Measurements from ENCODE around the gene PDZK1IP1. TPM values are rescaled to one million over a fixed set of nuclear protein-coding genes. Genes with fewer than 3 reads are reported as not detected.

PDZK1IP1 gene
- total RNA-seq, 4 donors from 2014 or later, result 0.78 to 13.0 TPM; not detected in 2

DNA sequence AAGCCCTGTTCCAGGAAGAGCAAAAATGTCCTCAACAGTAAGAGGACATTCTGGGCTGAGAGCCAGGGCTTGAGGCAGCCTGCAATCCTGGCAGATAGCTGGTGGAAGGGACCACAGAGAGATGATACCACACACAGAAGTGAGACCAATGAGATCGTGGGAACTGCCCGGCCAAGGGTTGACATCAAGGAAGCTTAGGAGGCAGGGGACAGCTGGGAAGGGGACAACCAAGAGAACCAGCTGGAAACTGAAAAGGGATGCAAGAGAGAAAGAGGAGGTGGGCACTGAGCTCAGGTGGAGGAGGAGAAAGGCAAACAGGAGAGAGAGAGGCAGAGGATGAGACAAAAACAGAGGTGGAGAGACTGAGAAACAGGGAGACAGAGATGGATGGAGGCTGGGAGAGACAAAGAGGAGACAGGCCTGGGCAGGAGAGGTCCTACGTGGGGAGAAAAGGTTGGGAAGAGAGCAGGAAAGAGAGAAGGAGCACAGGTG lies 9.2 kb downstream of the PDZK1IP1 start:
- H3K4me3 ChIP-seq, result no peak overlapping the region
- H3K27ac ChIP-seq, result no peak overlapping the region
- TF ChIP-seq POLR2A (IDR thresholded peaks at IDR 0.05) (no peak), EP300 (IDR thresholded peaks at IDR 0.05) (no peak), POLR2AphosphoS5 (IDR thresholded peaks at IDR 0.05) (no peak)
- TF ChIP-seq, protein P1, sequence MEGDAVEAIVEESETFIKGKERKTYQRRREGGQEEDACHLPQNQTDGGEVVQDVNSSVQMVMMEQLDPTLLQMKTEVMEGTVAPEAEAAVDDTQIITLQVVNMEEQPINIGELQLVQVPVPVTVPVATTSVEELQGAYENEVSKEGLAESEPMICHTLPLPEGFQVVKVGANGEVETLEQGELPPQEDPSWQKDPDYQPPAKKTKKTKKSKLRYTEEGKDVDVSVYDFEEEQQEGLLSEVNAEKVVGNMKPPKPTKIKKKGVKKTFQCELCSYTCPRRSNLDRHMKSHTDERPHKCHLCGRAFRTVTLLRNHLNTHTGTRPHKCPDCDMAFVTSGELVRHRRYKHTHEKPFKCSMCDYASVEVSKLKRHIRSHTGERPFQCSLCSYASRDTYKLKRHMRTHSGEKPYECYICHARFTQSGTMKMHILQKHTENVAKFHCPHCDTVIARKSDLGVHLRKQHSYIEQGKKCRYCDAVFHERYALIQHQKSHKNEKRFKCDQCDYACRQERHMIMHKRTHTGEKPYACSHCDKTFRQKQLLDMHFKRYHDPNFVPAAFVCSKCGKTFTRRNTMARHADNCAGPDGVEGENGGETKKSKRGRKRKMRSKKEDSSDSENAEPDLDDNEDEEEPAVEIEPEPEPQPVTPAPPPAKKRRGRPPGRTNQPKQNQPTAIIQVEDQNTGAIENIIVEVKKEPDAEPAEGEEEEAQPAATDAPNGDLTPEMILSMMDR (IDR thresholded peaks at IDR 0.05), result no peak
- ATAC-seq, result no peak
- H3K36me3 ChIP-seq, result no peaks in the 10 kb centered on the region
- H3K9me3 ChIP-seq, result no peaks in the 10 kb centered on the region
- H3K27me3 ChIP-seq, result peaks cover 57% of the 10 kb centered on the region
- peaks cover 0 to 20% (median 12%) of the 10 kb centered on the region in 3 donors for H3K4me1 ChIP-seq
- WGBS, 2 donors (ENCODE audit: low coverage in 1 of 2), result 35 to 80% methylated on average over 2 to 3 of the region's 3 CpGs

DNA sequence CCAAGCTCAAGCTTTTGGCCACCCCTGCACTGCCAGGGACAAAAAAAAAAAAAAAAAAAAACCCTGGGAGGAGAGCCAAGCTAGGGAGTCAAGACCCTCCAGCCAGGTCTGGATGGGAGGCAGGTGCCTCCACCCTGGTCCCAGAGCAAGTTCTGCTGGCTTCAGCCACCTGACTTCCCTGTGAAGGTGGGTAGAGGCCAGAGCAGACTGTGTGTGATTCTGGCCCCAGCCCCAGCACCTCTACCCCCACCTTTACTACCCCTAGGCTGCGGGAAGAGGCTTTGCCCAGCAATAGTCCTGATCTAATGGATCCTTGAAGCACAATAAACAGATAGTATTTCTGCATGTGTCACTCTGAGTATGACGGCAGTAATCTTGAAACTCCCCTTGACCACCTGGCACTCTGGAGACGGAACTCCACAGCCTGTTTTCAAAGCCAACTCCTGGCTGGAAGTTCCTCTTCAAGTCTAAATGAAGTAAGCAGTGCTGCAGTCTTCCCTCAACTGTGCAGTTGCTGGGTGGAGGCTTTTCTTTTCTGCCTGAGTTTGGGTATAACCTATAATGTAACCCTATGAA lies 9.8 kb downstream of the PDZK1IP1 start:
- Histone ChIP-seq H3K4me3 (no peak overlapping the region), H3K27ac (no peak overlapping the region)

DNA sequence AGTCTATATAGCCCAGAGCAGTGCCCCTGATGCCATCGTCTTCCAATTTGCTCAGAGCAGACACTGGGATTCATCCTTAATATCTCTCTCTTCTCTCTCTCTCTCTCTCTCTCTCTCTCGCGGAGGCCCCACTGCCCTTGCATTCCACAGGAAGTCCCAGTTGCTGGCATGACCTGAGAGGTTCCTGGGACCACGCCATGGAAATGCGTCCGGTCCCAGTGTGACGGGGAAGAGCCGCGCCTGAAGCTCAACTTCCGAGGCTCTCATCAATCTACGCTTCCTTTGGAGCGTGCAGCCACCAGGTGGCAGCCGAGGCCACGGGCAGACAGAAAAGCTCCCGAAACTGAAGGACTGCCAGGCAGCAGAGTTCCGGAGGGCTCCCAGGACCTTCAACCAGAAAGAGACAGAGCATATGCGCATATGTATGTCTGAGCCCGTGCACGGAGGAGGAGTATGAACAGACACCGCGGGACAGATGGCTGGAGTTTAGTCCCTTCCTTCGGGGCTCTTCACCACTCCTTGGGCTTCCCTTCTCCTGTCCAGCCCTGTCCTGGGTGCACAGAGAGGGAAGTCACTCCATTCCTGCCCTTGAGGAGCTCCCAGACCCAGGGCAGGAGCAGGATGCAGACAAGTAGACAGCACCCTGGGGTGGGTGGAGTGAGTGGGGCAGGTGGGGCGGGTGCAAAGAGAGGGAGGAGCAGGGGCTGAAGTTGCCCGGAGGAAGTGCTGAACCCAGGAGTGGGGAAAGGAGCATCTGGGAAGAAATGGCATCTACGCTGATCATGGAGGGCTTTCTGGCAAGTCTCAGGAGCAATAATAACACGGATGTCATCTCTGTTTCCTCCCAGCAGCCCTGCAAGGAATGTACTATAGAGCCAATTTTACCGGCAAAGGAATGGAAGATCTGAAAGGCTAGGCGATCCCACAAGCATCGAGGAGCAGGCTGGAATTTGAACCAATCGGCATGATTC lies 10.5 kb downstream of the PDZK1IP1 start:
- Histone ChIP-seq H3K4me1 (peaks cover 0 to 22% (median 12%) of the 10 kb centered on the region in 3 donors), H3K4me3 (peak overlapping the region; percentile 5 to 46), H3K9me3 (no peaks in the 10 kb centered on the region), H3K27me3 (peaks cover 56% of the 10 kb centered on the region), H3K27ac (peak overlapping the region in 2 of 4 donors; percentile 7 to 31), H3K36me3 (no peaks in the 10 kb centered on the region)
- TF ChIP-seq, protein P1 (IDR thresholded peaks at IDR 0.05), result peak in 3 of 4 experiments; percentile 85 to 94 (median 86)
- peak; percentile 22 for TF ChIP-seq POLR2AphosphoS5 (IDR thresholded peaks at IDR 0.05)
- no peak for TF ChIP-seq EP300 (IDR thresholded peaks at IDR 0.05)
- no peak for TF ChIP-seq POLR2A (IDR thresholded peaks at IDR 0.05)
- peak; percentile 87 for ATAC-seq
- 7 to 11% methylated on average over 6 to 10 of the region's 30 CpGs for WGBS, 2 donors (ENCODE audit: low coverage in 1 of 2)

More for the DNA sequence above, 9.8 kb downstream of the PDZK1IP1 start:
- 68% methylated on average over 3 of the region's 3 CpGs; no CpG with 5 or more reads in 1 of the 2 donors for WGBS, 2 donors (ENCODE audit: low coverage in 1 of 2)
- H3K9me3 ChIP-seq, result no peaks in the 10 kb centered on the region
- TF ChIP-seq POLR2AphosphoS5 (IDR thresholded peaks at IDR 0.05) (no peak), EP300 (IDR thresholded peaks at IDR 0.05) (no peak), POLR2A (IDR thresholded peaks at IDR 0.05) (no peak)
- TF ChIP-seq, protein P1 (IDR thresholded peaks at IDR 0.05), result no peak
- no peak for ATAC-seq
- no peaks in the 10 kb centered on the region for H3K36me3 ChIP-seq
- peaks cover 58% of the 10 kb centered on the region for H3K27me3 ChIP-seq
- peaks cover 0 to 22% (median 12%) of the 10 kb centered on the region in 3 donors for H3K4me1 ChIP-seq

DNA sequence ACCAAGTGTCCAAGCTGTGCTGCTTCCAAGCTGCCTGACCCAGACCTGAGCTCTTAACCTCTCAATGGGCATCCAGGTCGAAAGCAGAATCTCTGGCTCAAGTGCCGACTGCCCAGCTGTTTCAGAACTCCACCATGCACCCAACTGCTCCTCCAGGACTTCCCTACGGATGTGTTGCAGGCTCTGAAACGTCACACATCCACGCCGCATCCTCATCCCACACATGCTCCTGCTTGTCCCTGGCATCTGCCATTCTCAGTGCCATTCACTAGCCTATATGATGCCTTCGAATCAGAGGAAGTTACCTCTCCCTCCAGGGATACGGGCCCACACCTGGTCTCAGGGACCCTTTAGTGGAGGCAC lies 11.2 kb downstream of the PDZK1IP1 start:
- TF ChIP-seq EP300 (IDR thresholded peaks at IDR 0.05) (no peak), POLR2A (IDR thresholded peaks at IDR 0.05) (no peak), POLR2AphosphoS5 (IDR thresholded peaks at IDR 0.05) (no peak)
- TF ChIP-seq, protein P1 (IDR thresholded peaks at IDR 0.05), result no peak
- Histone ChIP-seq H3K36me3 (no peaks in the 10 kb centered on the region), H3K9me3 (no peaks in the 10 kb centered on the region), H3K27ac (peak overlapping the region in 1 of 4 donors; percentile 7), H3K4me3 (peak overlapping the region in 1 of 2 donors; percentile 46), H3K27me3 (peaks cover 56% of the 10 kb centered on the region), H3K4me1 (peaks cover 0 to 22% (median 12%) of the 10 kb centered on the region in 3 donors)
- ATAC-seq, result no peak
- WGBS, 2 donors (ENCODE audit: low coverage in 1 of 2), result 66 to 76% methylated on average over 4 to 6 of the region's 8 CpGs

Data from gastroesophageal sphincter (tissue), 4 donors.